CD14-positive monocyte (primary cell): Measurements from ENCODE around the gene SQSTM1. TPM values are rescaled to one million over a fixed set of nuclear protein-coding genes. Genes with fewer than 3 reads are reported as not detected.

ENCODE experiments used
- DNase-seq, 3 donors: peaks; one replicate each; pipeline ENCODE4 v3.0.0-alpha.2; 2011 to 2022
- H2AFZ ChIP-seq: 2 replicates; pipeline ENCODE4 v1.6.0; 2012; ENCODE audit warnings: mild to moderate bottlenecking, low read depth, low read length, inconsistent platforms; ENCODE audit not compliant: insufficient read depth, poor library complexity, severe bottlenecking
- H3K27ac ChIP-seq, 2 donors: 1 replicate in 1 of 2; 2 replicates in 1 of 2; pipeline ENCODE4 v1.5.1; 2012 to 2013; ENCODE audit warnings: low read length in 2 of 2, control low read depth in 1 of 2, inconsistent platforms in 1 of 2, low read depth in 1 of 2, mild to moderate bottlenecking in 1 of 2
- H3K27me3 ChIP-seq, 2 donors: one replicate each; pipeline versions ENCODE4 v1.6.0 to v1.6.1; 2011 to 2013; ENCODE audit warnings: low read length in 2 of 2; ENCODE audit not compliant: control insufficient read depth in 2 of 2, insufficient read depth in 2 of 2
- H3K36me3 ChIP-seq, 2 donors: replicated peaks in 1 of 2; 1 replicate in 1 of 2; 2 replicates in 1 of 2; pipeline versions ENCODE4 v1.5.1 to v1.6.1; 2012 to 2013; ENCODE audit warnings: low read length in 2 of 2, control low read depth in 1 of 2, inconsistent platforms in 1 of 2, mild to moderate bottlenecking in 1 of 2; ENCODE audit not compliant: insufficient read depth in 2 of 2, control insufficient read depth in 1 of 2
- H3K4me1 ChIP-seq, 2 donors: 1 replicate in 1 of 2; 2 replicates in 1 of 2; pipeline versions ENCODE4 v1.5.1 to v1.6.1; 2012 to 2013; ENCODE audit warnings: low read length in 2 of 2, control low read depth in 1 of 2, inconsistent platforms in 1 of 2, mild to moderate bottlenecking in 1 of 2, moderate library complexity in 1 of 2; ENCODE audit not compliant: insufficient read depth in 2 of 2, control insufficient read depth in 1 of 2
- H3K4me2 ChIP-seq: replicated peaks from 2 replicates; pipeline ENCODE3; 2012; ENCODE audit warnings: low read length, moderate library complexity, mild to moderate bottlenecking; ENCODE audit not compliant: poor library complexity, severe bottlenecking; ENCODE audit errors: extremely low read depth
- H3K4me3 ChIP-seq, 3 experiments: fragments of 200-600 bp in 1 of 3; sonication (generic) in 1 of 3; replicated peaks in 1 of 3; 1 replicate in 2 of 3; 2 replicates in 1 of 3; pipeline ENCODE4 v1.5.1; 2011 to 2013; ENCODE audit warnings: low read length in 3 of 3, mild to moderate bottlenecking in 3 of 3, control low read depth in 2 of 3, low read depth in 2 of 3, inconsistent platforms in 1 of 3, moderate library complexity in 1 of 3
- H3K79me2 ChIP-seq: 2 replicates; pipeline ENCODE4 v1.6.0; 2012; ENCODE audit warnings: mild to moderate bottlenecking, control low read depth, inconsistent platforms, low read length, moderate library complexity; ENCODE audit not compliant: insufficient read depth
- H3K9ac ChIP-seq: 2 replicates; pipeline ENCODE4 v1.6.0; 2017; ENCODE audit warnings: low read length, mild to moderate bottlenecking; ENCODE audit not compliant: insufficient read depth, poor library complexity, severe bottlenecking
- H3K9me3 ChIP-seq, 2 donors: replicated peaks in 1 of 2; 1 replicate in 1 of 2; 2 replicates in 1 of 2; pipeline versions ENCODE4 v1.5.1 to v1.6.1; 2012 to 2013; ENCODE audit warnings: low read length in 2 of 2, control low read depth in 1 of 2; ENCODE audit not compliant: control insufficient read depth in 1 of 2, insufficient read depth in 1 of 2
- H4K20me1 ChIP-seq: 2 replicates; pipeline ENCODE4 v1.6.0; 2012; ENCODE audit warnings: mild to moderate bottlenecking, low read length, control low read depth, moderate library complexity; ENCODE audit not compliant: insufficient read depth
- H3K27ac Mint-ChIP-seq, 7 donors: one replicate each; pipeline ENCODE4 v1.8.0; 2020; ENCODE audit warnings: mild to moderate bottlenecking in 7 of 7, mixed read lengths in 7 of 7, moderate library complexity in 6 of 7, inconsistent platforms in 2 of 7
- H3K27me3 Mint-ChIP-seq, 3 donors: one replicate each; pipeline ENCODE4 v1.8.0; 2021 to 2022; ENCODE audit warnings: low read depth in 3 of 3, mild to moderate bottlenecking in 3 of 3, mixed read lengths in 3 of 3, moderate library complexity in 3 of 3, inconsistent platforms in 1 of 3
- H3K36me3 Mint-ChIP-seq, 2 donors: one replicate each; pipeline ENCODE4 v1.8.0; 2020; ENCODE audit warnings: mixed read lengths in 2 of 2, inconsistent platforms in 1 of 2, mild to moderate bottlenecking in 1 of 2
- H3K4me1 Mint-ChIP-seq: one replicate; pipeline ENCODE4 v1.8.0; 2020; ENCODE audit warnings: mild to moderate bottlenecking, mixed read lengths
- H3K4me3 Mint-ChIP-seq, 2 donors: one replicate each; pipeline ENCODE4 v1.8.0; 2020; ENCODE audit warnings: mild to moderate bottlenecking in 2 of 2, mixed read lengths in 2 of 2, moderate library complexity in 1 of 2
- H3K9me3 Mint-ChIP-seq, 7 donors: one replicate each; pipeline ENCODE4 v1.8.0; 2020 to 2022; ENCODE audit warnings: mixed read lengths in 7 of 7, mild to moderate bottlenecking in 6 of 7, moderate library complexity in 6 of 7, inconsistent platforms in 2 of 7
- CTCF ChIP-seq: fragments of 200-600 bp; IDR thresholded peaks from one replicate; pipeline ENCODE4 v1.8.0; 2022; ENCODE audit warnings: antibody characterized with exemption, mild to moderate bottlenecking
- WGBS: methylation state at CpG from one replicate; pipeline ENCODE4 v1.1.5; 2013; ENCODE audit warnings: missing lambda C conversion rate; ENCODE audit not compliant: insufficient coverage; 5-methylcytosine and 5-hydroxymethylcytosine counted together
- intact Hi-C, 2 donors: fragments of 100-400 bp; cut with micrococcal nuclease; formaldehyde crosslinking; loops; one replicate each; pipeline versions ENCODE4 v1.15.0 to v1.15.1; 2023
- polyA plus RNA-seq, 3 donors: library from polyadenylated mRNA; depleted of rRNA in 1 of 3; unstranded in 2 of 3; stranded (reverse) in 1 of 3; fragments of 300-500 nt in 2 of 3; fragments of >200 nt in 1 of 3; fragmentation: Illumina TruSeq in 2 of 3; gene quantifications; 1 replicate in 2 of 3; 2 replicates in 1 of 3; pipeline ENCODE4 v1.2.3, GENCODE V29; 2012 to 2021

Gene SQSTM1
- polyA plus RNA-seq, 3 donors: 182 to 312 (median 275) TPM

- no peak for DNase-seq
- Mint-ChIP-seq H3K9me3 (peaks cover 0 to 4% (median 0%) of the 10 kb centered on the region in 7 donors), H3K36me3 (peaks cover 19 to 29% of the 10 kb centered on the region in 2 donors), H3K27me3 (peaks cover 9 to 18% (median 16%) of the 10 kb centered on the region in 3 donors), H3K27ac (no peak overlapping the region), H3K4me3 (peak overlapping the region; percentile 49 to 63), H3K4me1 (peaks cover 33% of the 10 kb centered on the region)
- Histone ChIP-seq H3K79me2 (peaks cover 12% of the 10 kb centered on the region), H3K36me3 (peaks cover 0 to 9% of the 10 kb centered on the region in 2 donors), H3K9me3 (no peaks in the 10 kb centered on the region), H3K27ac (no peak overlapping the region), H4K20me1 (peaks cover 6% of the 10 kb centered on the region), H3K9ac (peak overlapping the region; percentile 49), H3K4me2 (peak overlapping the region; percentile 72), H3K4me3 (peak overlapping the region in 1 of 3 experiments; percentile 63), H3K27me3 (no peaks in the 10 kb centered on the region), H2AFZ (peak overlapping the region; percentile 72), H3K4me1 (peaks cover 37 to 47% of the 10 kb centered on the region in 2 donors)
- TF ChIP-seq CTCF: no peak
- WGBS: 79% methylated on average over 14 of the region's 23 CpGs
- intact Hi-C loops: no loop called here
Observed at GRCh38 chr5:179816401-179816795, 4.3 kb upstream of the SQSTM1 start.

GRCh38 chr5:179816796-179817469 lies 3.8 kb upstream of the SQSTM1 start:
- peaks cover 17% of the 10 kb centered on the region for H3K79me2 ChIP-seq
- under 1% methylated on average over 63 of the region's 72 CpGs for WGBS
- peak in 1 of 3 donors; percentile 37 for DNase-seq
- H3K4me2 ChIP-seq: peak overlapping the region; percentile 72
- peak overlapping the region; percentile 72 for H2AFZ ChIP-seq
- Mint-ChIP-seq H3K9me3 (peaks cover 0 to 3% (median 0%) of the 10 kb centered on the region in 7 donors), H3K27ac (peak overlapping the region in 1 of 7 donors; percentile 96), H3K36me3 (peaks cover 19 to 29% of the 10 kb centered on the region in 2 donors), H3K27me3 (peaks cover 9 to 18% (median 16%) of the 10 kb centered on the region in 3 donors), H3K4me1 (peaks cover 35% of the 10 kb centered on the region), H3K4me3 (peak overlapping the region; percentile 59 to 75)
- peaks cover 40 to 47% of the 10 kb centered on the region in 2 donors for H3K4me1 ChIP-seq
- H3K4me3 ChIP-seq: peak overlapping the region; percentile 13 to 63 (median 13)
- peaks cover 12% of the 10 kb centered on the region for H4K20me1 ChIP-seq
- peak overlapping the region; percentile 49 for H3K9ac ChIP-seq
- no peaks in the 10 kb centered on the region for H3K27me3 ChIP-seq
- H3K27ac ChIP-seq: no peak overlapping the region
- H3K9me3 ChIP-seq: no peaks in the 10 kb centered on the region
- intact Hi-C loops: no loop called here
- peaks cover 0 to 9% of the 10 kb centered on the region in 2 donors for H3K36me3 ChIP-seq
- no peak for TF ChIP-seq CTCF
